ENCODE measurements around the gene CPLX1. TPM values are rescaled to one million over a fixed set of nuclear protein-coding genes. Genes with fewer than 3 reads are reported as not detected.

CPLX1 gene
- total RNA-seq, 2 donors from 2014 or later = 0.11 to 1.9 TPM

DNA sequence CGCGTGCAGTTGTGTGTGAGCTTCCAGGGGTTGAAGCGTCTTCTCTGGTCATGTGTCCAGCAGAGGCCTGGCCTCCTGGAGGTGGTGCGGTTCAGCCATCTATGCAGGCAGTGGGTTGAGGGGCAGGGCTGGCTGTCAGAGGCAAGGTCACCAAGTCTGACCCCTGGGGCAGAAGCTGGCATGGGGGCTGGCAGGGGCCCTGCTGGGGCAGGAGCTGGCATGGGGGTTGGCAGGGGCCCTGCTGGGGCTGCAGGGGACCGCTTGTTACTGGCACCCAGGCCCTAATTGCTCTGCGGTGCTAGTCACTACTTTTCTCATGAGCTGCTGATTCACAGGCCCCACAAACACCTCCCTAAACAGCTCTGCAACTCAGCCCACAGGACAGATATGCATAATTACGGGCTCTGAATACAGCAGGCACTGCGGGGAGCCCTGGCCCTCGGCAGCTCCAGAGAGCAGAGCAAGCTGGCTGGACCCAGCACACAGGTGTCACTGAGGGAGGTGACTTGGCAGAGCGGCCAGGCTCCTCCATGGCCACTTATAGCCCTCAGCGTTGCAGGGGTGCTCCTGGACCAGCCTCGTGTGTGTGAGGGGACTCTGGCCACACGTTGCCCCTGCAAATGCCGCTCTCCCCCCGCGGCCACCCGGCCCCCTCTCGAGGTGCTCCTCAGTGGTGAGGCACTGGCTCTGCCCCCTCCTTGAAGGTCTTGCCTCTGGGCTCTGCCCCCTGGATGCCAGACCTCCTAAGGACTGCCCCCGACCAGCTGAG, 32.7 kb downstream of the CPLX1 start:
- H3K27ac Mint-ChIP-seq = no peak overlapping the region
- ATAC-seq (peak; percentile 9 to 50), DNase-seq (ENCODE audit: low spot score in 2 of 2) (no peak)
- H3K9me3 Mint-ChIP-seq = no peaks in the 10 kb centered on the region
- no peaks in the 10 kb centered on the region for H3K36me3 Mint-ChIP-seq

DNA sequence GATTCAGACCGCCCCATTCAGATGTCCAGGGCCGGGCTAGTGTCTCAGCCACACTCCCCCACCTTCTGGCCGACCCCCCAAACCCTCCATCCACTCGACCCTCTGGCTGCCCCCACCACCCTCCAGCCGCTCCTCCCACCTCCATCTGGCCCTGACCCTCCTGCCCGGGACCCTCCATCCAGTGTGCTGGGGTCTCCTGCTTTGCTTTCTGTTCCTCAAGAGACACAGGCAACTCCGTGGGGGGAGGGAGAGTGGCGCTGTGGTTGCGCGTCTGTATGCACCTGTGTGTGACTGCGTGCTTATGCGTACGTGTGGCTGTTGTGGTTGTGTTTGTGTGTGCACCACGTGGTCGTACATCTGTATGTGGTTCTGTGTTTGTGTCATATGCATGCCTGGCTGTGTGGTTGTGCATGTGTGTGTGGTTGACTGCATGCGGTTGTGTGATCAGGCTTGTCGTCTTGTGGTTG, 33.3 kb downstream of the CPLX1 start:
- ATAC-seq = peak; percentile 58 to 63
- Mint-ChIP-seq H3K9me3 (no peaks in the 10 kb centered on the region), H3K27ac (no peak overlapping the region), H3K36me3 (no peaks in the 10 kb centered on the region)
- DNase-seq (ENCODE audit: low spot score in 2 of 2) = no peak

DNA sequence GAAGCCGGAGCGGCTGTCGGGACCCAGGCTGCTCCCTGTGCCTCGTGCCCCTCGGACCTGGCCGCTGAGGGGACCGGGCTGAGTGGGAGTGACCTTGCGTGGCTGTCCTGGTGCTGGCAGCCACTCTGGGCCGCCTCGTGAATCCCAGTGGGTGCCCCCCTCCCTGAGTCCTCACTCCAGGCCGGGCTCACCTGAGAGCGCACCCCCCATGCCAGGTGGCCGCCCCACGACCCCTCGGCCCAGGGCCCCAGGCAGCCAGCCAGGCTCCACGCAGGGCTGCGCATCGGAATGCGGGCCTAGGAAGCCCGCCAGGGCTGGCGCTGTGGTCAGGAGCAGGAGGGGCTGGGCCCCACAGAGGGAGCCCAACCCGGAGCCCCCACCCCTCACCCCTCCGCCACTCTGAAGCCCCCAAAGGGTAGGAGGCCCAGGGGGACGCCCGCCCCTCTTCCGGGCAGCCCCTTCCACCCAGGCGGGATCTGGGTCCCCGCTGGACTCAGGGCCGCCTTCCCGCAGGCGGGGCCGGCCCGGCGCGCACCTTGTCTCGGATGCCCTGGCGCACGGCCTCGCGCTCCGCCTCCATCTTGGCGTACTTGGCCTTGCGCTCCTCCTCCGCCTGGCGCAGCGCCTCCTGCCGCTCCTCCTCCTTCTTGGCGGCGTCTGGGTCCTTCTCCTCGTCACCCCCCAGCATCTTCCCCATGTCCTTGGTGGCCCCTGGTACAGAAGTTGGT, 33.9 kb downstream of the CPLX1 start:
- DNase-seq (ENCODE audit: low spot score in 2 of 2) (peak in 1 of 2 donors; percentile 63), ATAC-seq (peak; percentile 25 to 67)
- no peaks in the 10 kb centered on the region for H3K36me3 Mint-ChIP-seq
- H3K9me3 Mint-ChIP-seq = no peaks in the 10 kb centered on the region
- no peak overlapping the region for H3K27ac Mint-ChIP-seq

DNA sequence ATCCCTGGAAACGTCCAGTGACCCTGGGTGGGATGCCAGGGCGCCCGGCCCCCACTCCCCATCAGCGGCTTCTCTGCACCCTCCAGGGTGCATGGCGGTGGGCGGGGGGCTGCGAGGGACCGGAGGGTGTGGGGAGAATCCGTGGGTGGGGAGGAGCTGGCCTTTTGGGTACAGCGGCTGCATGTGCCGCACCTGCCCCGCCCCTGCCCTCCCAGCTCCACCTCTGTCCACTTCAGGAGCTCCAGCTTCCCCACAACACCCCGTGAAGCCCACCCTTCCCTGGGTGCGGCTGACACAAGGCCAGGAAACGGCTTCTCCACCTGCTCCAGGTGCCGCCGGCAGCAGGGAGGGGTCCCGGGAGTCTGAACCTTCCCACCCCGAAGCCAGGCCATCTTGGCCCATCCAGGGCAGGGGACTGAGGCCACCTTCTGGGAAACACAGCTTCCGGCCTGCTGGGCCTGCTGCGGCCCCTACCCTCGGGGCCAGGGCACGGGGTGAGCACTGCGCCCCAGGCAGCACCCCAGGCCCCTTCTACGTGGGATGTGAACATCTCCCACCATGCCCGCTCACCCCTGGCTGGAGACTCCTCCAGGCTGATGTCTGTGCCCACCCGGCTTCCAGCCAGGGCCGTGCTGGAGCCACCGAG, 34.6 kb downstream of the CPLX1 start:
- Mint-ChIP-seq H3K9me3 (no peaks in the 10 kb centered on the region), H3K36me3 (no peaks in the 10 kb centered on the region), H3K27ac (no peak overlapping the region)
- ATAC-seq (no peak), DNase-seq (ENCODE audit: low spot score in 2 of 2) (no peak)

DNA sequence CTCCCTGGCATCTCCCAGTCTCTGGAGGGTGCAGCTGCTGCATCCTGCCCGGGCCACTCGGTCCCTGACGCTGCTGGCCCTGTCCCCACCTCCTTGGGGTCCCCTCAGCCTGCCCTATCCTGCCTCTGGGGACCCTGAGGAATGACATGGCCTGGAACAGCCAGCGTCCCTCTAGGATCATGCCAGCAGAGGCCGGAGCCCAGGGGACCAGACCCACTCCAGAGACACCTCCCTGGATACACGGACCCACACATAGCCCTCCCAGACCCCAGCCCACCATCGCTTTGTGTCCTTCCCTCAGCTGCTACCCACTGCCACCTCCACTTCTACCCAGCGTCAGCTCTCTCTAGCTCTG, 35.5 kb downstream of the CPLX1 start:
- DNase-seq (ENCODE audit: low spot score in 2 of 2) (no peak), ATAC-seq (no peak)
- H3K9me3 Mint-ChIP-seq = no peaks in the 10 kb centered on the region
- no peaks in the 10 kb centered on the region for H3K36me3 Mint-ChIP-seq
- no peak overlapping the region for H3K27ac Mint-ChIP-seq

DNA sequence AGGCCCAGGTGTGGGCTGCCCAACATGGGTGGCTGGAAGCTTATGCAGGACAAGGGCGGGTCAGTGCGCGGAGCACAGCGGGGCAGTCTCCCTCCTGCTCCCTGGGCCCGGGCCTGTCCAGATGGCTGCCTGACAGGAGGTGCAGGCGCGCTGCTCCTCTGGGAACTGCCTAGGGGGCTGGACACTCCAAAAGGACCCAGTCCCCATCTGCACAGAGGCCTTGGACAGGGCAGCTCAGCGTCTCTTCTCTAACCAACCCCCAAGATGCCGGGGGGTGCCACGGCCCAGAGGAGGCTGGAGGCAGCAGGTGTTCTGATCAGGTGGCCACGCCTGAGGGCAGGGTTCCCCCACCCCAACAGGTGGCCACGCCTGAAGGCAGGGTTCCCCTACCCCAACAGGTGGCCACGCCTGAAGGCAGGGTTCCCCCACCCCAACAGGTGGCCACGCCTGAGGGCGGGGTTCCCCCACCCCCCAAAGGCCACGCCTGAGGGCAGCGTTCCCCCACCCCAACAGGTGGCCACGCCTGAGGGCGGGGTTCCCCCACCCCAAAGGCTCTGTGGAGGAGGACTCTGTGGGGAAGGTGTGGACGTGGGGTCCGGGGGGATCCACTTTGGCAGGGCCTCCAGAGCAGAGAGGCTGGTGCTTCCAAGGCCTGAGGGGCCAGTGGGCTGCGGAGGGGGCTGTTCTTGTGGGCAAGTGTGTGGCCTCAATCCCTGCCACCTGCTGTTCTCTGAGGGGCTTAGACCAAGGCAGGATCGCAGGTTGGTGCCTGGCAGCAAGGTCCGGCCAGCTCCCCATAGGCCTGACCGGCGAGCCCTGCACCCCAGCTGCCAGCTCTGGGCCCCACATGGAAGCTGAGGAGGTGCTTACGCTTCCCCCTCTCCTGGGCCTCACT, 36.1 kb downstream of the CPLX1 start:
- Mint-ChIP-seq H3K27ac (no peak overlapping the region), H3K9me3 (no peaks in the 10 kb centered on the region), H3K36me3 (peaks cover 0 to 2% of the 10 kb centered on the region in 2 donors)
- no peak for DNase-seq (ENCODE audit: low spot score in 2 of 2)
- no peak for ATAC-seq

DNA sequence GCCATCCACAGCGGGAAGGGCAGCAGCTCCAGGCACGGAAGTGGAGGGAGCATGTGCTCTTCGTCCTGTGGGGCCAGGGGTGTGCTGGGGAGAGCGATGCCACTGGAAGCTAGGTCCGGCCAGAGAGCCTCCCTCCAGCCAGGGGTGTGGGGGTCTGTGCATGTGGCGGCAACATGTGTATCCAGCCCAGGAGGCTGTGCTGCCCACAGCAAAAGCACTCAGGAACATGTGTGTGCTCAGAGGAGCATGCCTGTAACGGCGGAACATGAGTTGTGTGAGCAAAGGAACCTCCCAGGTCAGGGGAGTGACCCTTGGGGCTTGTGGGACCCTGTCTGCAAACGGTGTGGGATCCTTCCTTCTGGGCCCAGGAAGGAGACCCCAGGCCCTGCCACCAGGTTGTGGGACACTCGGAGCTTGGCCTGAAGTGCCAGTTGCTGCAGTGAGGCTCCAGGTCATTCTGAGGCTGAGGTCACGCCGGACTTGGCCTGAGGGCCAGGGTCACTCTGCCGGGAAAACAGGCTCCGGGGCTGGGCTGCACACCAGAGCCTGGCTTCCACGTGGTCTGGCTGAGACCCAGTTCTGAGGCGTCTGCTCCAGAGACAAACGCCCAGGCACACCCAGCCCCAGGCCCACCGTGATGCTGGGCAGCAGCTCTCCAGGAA, 37.2 kb downstream of the CPLX1 start:
- DNase-seq (ENCODE audit: low spot score in 2 of 2) = no peak
- Mint-ChIP-seq H3K27ac (no peak overlapping the region), H3K36me3 (peaks cover 0 to 4% of the 10 kb centered on the region in 2 donors), H3K9me3 (no peaks in the 10 kb centered on the region)
- no peak for ATAC-seq

DNA sequence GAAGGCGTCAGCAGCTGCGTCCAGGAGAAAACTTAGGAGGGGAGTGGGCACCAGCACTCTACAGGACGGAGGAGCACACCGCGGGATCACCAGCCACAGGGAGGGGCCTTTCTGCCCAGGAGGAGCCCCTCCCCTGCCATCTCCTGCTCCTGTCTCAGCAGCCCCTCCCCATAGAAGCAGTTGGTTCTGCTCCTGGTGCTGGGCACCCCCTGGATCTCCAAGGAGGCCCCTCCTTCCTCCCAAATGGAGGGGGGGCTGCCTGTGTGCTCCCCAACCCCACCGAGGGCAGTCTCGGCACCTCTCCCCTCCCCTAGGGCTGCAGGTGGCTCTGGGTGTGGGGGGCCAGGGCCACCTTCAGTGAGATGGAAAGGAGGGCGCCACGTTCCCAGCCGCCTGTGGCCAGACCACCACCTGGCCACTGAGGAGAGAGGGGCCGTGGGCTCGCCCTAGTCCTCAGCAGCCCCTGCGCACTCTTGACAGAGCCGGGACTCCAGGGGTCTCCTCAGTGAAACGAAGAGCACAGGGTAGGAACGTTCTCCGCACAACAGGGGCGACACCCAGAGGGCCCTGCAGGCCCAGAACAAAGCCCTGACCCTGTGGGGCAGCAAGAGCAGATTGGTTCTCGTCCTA, 37.8 kb downstream of the CPLX1 start:
- no peak for ATAC-seq
- Mint-ChIP-seq H3K27ac (no peak overlapping the region), H3K36me3 (peaks cover 0 to 4% of the 10 kb centered on the region in 2 donors), H3K9me3 (no peaks in the 10 kb centered on the region)
- no peak for DNase-seq (ENCODE audit: low spot score in 2 of 2)

DNA sequence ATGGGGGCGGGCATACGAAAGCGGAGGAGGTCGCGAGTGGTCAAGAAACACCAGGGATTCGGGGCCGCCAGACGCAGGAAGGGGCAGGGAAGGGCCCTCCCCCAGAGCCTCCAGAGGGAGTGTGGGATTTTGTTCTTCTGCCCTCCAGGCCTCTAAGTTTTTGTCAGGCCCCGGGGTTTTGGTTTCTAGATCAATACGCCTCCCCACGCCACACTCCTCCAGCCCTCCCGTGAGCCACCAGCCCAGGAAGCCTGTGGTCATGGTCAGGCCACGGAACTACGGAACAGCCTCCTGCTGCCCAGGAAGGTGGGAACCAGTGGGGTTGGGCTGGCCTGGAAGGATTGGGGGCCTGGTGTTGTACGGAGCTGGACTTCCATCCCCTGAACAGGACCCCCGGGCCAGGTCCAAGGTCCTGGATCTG, 38.4 kb downstream of the CPLX1 start:
- no peak for DNase-seq (ENCODE audit: low spot score in 2 of 2)
- peaks cover 0 to 4% of the 10 kb centered on the region in 2 donors for H3K36me3 Mint-ChIP-seq
- no peak overlapping the region for H3K27ac Mint-ChIP-seq
- ATAC-seq = peak in 1 of 2 donors; percentile 21
- H3K9me3 Mint-ChIP-seq = no peaks in the 10 kb centered on the region

DNA sequence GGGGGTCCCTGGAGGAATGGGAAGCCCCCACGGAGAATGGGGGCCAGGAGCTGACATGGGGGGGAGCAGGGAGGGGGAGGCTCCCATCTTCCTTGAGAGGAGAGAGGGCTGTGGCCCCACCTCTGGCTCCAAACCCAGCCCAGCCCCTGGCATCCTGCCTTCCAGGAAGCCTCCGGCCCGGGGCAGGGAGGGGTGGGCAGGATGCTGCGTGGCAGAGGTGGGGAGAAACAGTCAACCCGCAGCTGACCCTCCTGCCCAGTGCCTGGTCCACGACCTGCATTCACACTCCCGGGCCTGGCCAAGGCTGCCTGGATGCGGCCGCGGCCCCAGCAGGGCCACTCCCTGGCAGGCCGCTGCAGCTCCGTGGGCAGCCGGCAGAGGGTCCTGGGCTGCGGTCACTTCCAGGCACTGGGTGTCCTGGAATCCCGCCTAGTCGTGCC, 39.0 kb downstream of the CPLX1 start:
- no peak for ATAC-seq
- Mint-ChIP-seq H3K9me3 (no peaks in the 10 kb centered on the region), H3K36me3 (peaks cover 0 to 4% of the 10 kb centered on the region in 2 donors), H3K27ac (no peak overlapping the region)
- DNase-seq (ENCODE audit: low spot score in 2 of 2) = no peak

DNA sequence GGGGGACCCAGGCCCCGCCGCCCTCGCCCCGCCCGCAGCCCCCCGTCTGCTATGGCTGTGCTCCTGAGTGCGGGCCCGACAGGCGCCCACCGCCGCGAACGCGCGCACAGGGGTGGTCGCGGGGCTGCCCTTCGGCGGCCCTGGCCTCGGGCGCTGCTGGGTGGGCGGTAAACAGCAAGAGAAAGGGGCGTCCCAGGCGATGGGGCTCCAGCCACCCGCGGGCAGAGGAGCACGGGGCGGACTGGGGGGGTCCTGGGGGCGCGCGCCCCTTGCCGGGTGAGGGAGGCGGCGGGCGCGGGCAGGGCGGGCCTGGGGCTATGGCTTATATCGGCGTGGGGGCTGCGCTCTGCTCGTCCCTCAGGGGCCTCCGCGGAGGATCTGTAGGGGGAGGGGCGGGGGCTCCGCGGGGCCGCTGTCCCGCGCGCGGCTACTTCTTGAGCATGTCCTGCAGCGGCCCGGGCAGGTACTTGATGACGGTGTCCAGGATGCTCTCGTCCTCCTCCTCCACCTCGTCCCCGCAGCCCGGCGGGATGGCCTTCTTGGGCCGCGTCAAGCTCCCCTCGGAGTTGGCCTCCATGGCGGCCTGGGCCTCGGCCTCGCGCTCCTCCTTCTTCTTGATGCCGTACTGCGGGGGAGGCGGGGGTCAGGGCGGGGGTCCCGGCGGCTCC, 39.7 kb downstream of the CPLX1 start:
- Mint-ChIP-seq H3K36me3 (peaks cover 0 to 4% of the 10 kb centered on the region in 2 donors), H3K9me3 (no peaks in the 10 kb centered on the region), H3K27ac (no peak overlapping the region)
- no peak for DNase-seq (ENCODE audit: low spot score in 2 of 2)
- no peak for ATAC-seq

DNA sequence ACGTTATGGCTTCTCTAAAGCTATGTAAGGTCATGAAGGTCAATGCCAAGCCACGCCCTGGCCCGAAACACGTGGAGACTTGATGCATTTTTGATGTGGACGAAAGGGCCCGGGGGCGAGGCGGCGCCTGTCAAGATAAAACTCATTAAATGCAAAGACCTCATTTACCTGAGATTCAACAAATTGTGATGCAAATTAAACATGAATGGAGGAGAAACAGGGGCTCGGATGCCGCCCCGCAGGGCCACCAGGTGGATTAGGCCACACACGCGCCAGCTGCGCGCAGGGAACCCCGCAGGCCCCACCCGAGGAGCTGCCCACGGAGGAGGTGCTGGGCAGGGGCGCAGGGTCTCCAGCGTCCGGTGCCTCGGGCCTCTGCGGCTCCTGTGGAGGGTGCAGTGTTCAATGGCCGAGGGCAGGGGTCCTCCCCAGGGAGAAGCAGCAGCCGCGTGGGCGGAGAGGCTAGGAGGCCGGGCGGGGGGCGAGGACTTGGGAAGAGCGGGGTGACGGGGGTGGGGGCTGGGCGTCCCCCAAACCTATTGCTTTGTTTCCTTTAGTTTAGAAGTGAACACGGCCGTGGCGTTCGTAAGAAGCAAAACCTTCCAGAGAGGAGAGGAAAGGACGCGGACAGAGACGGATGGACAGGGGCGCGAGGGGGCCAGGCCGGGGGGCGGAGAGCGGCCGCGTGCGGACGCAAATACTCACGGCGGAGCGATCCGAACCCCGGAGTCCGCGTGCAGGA, 40.4 kb downstream of the CPLX1 start:
- no peaks in the 10 kb centered on the region for H3K9me3 Mint-ChIP-seq
- peaks cover 4 to 8% of the 10 kb centered on the region in 2 donors for H3K36me3 Mint-ChIP-seq
- no peak for ATAC-seq
- H3K27ac Mint-ChIP-seq = no peak overlapping the region
- DNase-seq (ENCODE audit: low spot score in 2 of 2) = no peak

DNA sequence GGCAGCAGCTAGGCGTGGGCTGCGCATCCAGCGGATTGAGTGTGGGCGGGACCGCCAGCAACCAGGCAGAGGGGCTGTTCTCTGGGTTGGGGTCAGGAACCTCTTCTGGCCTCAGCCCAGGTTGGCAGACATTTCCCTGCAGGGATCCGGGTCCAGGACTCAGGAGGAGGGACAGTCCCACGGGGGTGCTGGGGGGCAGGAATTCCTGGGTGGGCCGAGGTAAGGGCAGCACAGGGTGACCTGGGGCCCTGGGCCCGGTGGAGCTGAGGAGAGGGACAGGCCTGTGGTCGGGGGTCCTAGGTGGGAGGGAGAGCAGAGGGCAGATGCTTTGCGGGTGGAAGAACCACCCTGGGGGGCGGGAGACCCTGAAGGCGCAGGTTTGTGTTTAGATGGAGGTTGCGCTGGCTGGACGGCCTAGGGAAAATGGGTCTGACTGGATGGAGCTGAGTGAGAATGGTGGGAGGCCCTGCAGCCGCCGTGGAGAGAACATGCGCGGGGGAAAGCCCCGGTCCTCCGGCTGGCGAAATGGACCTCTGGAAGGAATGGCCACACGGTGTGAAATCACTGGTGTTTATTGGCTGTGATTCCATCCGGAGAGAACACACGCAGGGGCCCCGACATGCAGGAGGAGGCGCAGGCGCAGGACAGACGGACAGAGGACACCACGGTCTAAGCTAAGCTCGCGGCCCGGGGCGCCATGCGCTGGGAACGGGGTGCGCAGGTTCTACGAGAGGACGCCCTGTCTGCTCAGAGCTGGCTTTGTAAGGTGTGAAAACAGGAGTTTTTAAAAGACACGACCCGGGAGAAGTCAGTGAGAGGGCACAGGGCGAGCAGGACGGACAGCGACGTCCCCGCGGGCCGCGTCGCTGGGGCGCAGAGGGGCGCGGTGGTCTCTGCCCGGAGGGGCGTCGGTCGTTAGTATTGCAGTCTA, 41.3 kb downstream of the CPLX1 start:
- Mint-ChIP-seq H3K9me3 (no peaks in the 10 kb centered on the region), H3K27ac (no peak overlapping the region), H3K36me3 (peaks cover 13 to 17% of the 10 kb centered on the region in 2 donors)
- ATAC-seq (no peak), DNase-seq (ENCODE audit: low spot score in 2 of 2) (no peak)
